Caki2 (cell line): ENCODE measurements around the gene HSPB7. TPM values are rescaled to one million over a fixed set of nuclear protein-coding genes. Genes with fewer than 3 reads are reported as not detected.
A peak's percentile ranks its signal among the peaks of the same experiment; 100 is the strongest.
"Not testable (repeated sequence)": the region's sequence is repeated elsewhere in the genome, so short reads cannot be mapped to it uniquely, and the experiment has no call there.

Experiments used
- DNase-seq: peaks from one replicate; pipeline ENCODE4 v3.0.0-alpha.2; 2015; ENCODE audit warnings: low read depth
- in situ Hi-C: cut with HindIII; loops from 2 replicates; pipeline ENCODE4 v1.10.0; 2016; ENCODE audit warnings: low sequenced_read_pairs, low pct_unique_long_range_greater_than_20kb, mixed read lengths
- total RNA-seq: library from RNA; depleted of rRNA; stranded (reverse); fragments of >200 nt; shearing (Covaris generic); gene quantifications from 2 replicates; pipeline ENCODE4 v1.2.3, GENCODE V29; 2014; ENCODE audit warnings: low replicate concordance

The HSPB7 gene
- total RNA-seq, 1 experiment from 2014 or later: not detected

DNA sequence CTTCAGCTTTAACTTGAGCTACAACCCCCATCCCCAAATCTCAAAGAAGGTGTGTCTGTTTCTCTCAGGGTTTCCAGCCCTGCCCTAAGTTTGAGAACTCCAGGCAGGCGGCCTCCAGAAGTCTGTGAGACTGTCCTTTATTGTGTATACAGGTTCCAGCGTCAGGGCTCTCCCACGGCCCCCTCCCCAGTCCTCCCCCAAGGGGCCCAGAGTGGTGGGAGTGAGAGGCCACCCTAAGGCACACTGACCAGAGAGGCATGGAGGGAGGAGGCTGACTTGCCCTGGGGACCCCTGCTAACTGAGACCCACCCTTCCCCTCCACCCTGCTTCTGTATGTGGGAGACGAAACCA is 4.0 kb downstream of the HSPB7 start:
- no peak for DNase-seq
- in situ Hi-C loops: no loop called here

DNA sequence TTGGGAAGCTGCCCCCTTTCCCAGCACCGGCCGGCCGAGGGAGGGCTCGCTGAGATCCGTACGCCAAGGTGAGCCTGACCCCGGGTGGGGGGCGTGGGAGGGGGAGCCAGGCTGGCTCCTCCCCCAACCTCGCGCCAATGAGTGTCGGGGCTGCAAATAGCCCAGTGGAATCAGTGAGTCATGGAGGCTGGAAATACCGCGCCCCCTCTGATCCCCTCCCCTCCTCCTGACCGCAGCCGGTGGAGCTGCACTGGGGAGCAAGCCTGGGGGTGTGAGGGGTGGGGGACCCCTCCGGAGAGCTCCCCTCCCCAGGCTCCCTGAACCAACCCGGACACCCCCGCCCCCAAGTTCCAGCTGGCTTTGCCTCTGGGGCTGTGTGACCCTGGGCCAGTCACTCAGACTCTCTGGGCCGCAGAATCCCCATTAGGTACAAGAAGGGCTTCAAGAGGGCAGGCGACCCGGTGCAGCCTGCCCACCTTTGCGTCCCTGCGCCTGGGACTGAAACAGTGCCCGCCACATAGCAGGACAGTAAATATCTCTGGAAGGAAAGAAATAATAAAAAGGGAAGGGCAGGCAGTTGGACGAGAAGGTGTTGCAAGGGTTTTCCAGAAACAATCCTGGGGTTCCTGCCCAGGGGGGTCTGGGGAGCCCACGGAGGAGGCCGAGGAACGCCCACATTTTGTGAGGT is 4.5 kb downstream of the HSPB7 start:
- in situ Hi-C loops: no loop called here
- DNase-seq: peak; percentile 76

DNA sequence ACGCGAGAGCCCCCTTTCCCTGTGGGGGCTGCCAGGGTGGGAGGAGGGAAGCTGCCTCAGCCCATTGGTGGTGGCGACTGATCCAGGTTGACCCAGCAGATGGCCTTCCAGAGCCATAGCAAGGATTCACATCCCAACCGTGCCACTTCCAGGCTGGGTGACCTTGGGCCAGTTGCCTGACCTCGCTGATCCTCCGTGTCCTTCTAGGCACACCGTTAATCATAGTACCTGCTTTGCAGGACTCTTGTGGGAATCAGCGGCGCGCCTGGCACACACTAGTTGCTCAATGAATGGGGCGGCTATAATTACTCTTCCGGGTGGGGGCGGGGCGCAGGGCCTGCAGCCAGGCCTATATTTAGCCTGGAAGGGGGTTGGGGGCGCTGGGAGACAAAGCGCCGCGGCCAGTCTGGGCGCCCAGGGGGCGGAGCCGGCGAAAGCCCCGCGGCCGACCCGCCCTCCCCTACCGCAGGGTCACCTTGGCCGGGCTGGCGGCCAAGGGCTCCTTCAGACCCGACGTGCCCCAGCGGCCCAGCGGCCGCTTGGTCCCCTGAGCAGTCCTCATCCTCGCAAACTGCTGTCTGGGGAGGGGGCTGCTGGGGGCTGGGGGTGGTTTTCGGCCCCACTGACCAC is 5.1 kb downstream of the HSPB7 start:
- in situ Hi-C loops: no loop called here
- DNase-seq: peak; percentile 73

DNA sequence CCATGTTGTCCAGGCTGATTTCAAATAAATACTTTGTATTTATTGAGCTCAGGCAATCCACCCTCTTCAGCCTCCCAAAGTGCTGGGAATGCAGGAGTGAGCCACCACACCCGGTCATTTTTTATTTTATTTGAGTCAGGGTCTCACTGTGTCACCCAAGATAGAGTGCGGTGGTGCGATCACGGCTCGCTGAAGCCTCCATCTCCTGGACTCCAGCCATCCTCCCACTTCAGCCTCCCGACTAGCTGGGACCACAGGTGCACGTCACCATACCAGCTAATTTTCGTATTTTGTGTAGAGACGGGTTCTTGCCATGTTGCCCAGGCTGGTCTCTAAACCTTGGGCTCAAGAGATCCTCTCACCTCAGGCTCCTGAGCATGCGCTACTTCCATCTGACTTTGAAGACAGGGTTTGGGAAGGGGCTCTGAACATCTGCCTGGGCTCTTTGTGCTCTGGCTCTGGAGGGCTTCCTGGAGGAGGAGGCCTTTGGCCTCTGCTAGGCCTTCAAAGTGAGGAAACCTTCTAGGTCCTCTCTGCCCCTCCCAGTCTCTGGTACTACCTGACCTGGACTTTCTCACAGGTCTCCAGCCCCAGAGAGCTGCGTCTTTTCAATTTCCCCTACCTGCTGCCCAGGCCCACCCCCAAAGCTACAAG is 5.8 kb downstream of the HSPB7 start:
- in situ Hi-C loops: no loop called here

DNA sequence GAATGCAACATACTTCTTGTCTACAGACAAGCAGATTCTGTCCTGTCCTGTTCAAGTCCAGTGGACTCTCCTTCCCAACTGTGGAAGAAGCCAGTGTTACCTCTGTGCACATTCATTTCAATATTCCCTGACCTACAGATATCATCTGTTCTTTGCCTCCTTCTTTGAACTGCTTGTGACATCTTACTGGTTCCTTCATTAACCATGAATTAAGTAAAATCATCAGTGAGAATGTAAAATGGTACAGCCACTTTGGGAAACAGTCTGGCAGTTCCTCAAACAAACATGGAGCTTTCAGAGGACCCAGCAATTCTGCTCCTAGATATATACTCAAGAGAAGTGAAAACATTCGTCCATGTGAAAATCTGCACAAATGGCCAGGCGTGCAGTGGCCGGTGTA is 7.0 kb downstream of the HSPB7 start:
- no peak for DNase-seq
- in situ Hi-C loops: no loop called here

More for the DNA sequence above, 5.8 kb downstream of the HSPB7 start:
- DNase-seq: no peak

DNA sequence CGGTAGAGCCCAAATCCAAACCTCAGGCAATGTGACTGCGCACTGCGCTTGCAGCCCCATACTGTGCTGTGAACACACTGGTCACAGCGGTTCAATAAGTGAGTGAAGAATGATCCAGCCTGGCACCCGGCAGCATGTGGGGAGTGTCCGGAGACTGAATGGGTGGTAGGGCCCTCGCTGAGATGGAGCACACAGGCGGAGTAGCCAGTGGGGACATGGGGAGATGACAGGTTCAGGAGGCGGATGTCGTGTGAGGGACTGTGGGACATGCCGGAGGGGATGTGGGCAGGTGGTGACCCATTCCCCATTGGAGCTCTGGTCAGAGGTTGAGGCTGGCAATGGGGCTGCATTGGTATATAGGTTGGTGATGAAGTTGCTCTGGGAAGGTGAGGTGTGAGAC is 8.2 kb downstream of the HSPB7 start:
- in situ Hi-C loops: no loop called here
- DNase-seq: no peak

DNA sequence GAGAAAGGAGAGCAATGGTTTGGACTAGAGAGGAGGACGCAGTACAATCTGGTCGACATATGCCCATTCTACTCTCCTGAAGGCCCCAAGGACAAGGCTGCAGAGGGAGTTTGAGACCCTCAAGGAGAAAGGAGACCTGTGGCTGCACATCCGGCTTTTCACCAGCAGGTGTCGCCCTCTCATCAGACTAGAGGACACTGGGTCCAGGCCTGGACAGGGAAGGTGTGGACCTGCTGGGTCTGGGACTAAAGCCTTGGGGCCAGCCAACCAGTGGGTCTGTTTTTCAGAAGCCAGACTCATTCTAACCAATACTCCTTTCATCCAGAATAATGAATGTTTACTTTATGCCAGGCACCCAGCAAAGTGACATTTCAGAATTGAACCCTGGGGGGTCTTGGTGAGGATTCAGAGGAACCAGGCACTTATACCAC is 8.8 kb downstream of the HSPB7 start:
- in situ Hi-C loops: no loop called here
- DNase-seq: peak; percentile 49

DNA sequence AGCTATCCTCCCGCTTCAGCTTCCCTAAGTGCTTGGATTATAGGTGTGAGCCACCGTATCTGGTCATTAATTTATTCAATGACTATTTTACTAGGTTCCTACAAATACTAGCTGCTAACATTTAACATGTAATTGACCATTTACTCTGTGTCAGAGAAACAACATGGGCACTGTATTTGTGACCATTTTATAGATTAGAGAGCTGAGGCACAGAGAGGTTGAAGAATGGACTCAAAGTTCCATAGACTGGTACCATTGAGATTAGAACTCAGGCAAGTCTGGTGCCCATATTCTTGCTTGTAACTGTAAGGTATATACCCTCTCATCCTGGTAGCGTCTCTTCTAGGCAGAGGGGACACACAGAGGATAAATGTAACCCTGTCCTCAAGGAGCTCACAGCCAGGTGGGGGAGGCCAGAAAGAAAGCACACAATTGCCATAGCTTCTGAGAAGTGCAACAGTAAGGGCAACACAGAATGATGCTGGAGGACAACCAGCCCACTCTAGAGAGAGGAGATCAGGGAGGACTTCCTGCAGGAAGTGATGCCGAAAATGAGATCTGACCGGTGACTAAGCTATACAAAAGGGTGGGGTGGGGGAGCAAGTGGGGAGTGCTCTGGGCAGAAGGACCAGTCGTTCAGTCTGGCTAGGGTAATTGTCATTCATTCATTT is 10.0 kb downstream of the HSPB7 start:
- DNase-seq: no peak
- in situ Hi-C loops: no loop called here

DNA sequence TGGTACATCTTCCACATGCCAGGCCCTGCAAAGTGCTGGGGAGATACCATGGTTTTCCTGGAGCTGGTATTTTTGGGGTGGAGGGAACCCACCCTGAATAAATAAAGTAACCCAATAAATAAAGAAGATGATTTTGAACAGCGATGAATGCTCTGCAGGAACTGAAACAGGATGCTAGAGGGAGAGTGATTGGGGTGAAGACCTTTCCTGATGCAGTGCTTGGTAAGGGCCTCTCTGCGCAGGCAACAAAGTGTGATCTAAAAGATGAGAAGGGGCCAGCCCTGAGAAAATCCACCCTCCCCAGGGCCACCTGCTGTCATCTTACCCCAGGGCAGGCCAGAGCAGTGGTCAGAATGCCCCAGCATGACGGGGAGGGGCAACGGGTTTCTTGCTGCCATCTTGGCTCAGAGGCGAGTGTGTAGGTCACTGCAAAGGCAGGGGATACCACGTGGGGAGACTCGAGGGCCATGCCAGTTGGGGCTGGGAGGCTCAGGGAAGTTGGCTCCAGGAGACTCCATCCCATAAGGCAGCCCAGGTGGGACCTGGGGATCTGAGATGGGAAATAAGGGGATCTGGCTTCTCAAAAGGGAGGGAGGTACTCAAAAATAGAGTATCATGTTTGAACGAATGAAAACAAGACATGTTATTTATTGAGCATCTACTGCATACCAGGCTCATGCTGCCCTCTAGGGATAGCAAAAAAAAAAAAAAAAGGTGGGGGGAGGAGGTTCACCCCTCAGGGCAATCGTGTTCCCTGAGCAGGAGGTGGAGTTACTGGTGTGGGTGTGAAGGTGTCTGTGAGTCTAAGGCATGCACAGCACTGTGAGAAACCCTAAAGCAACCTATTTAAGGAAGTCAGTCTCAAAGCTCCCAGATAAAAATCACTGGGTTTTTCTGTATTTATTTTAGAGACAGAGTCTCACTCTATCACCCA is 11.0 kb downstream of the HSPB7 start:
- in situ Hi-C loops: no loop called here
- peak; percentile 43 for DNase-seq

DNA sequence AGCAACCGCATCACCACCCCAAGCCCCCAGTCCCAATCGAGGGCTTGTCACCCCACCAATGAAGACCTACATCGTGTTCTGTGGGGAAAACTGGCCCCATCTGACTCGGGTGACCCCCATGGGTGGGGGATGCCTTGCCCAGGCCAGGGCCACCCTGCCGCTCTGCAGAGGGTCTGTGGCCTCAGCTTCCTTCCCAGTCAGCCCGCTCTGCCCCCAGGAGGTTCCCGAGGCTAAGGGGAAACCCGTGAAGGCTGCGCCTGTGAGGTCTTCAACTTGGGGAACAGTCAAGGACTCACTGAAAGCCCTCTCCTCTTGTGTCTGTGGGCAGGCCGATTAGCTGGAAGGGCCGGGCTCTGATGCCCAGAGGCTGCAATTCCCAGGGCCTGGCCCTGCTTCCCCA is 11.8 kb downstream of the HSPB7 start:
- in situ Hi-C loops: no loop called here
- DNase-seq: no peak

DNA sequence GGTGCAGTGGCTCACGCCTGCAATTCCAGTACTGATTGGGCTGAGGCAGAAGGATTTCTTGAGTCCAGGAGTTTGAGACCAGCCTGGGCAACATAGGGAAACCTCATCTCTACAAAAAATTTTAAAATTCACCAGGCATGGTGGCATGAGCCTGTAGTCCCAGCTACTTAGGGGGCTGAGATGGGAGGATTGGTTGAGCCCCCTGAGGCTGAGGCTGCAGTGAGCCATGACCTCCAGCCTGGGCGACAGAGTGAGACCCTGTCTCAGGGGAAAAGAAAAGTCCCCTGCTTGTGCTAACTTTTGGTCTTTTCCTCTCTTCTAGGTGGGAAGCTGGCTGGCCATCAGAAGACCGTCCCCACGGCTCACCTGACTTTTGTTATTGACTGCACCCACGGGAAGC is 12.2 kb downstream of the HSPB7 start:
- no peak for DNase-seq

DNA sequence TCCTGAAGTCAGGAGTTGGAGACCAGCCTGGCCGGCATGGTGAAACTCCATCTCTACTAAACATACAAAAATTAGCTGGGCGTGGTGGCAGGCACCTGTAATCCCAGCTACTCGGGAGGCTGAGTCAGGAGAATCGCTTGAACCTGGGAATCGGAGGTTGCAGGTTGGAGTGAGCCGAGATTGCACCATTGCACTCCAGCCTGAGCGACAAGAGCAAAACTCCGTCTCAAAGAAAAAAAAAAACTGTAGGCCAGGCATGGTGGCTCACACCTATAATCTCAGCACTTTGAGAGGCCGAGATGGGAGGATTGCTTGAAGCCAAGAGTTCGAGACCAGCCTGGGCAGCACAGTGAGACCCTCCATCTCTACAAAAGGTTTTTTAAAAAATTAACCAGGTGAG is 16.6 kb downstream of the HSPB7 start:
- DNase-seq, in situ Hi-C loops: not testable (repeated sequence)

More for the DNA sequence above, 12.2 kb downstream of the HSPB7 start:
- in situ Hi-C loops: no loop called here

DNA sequence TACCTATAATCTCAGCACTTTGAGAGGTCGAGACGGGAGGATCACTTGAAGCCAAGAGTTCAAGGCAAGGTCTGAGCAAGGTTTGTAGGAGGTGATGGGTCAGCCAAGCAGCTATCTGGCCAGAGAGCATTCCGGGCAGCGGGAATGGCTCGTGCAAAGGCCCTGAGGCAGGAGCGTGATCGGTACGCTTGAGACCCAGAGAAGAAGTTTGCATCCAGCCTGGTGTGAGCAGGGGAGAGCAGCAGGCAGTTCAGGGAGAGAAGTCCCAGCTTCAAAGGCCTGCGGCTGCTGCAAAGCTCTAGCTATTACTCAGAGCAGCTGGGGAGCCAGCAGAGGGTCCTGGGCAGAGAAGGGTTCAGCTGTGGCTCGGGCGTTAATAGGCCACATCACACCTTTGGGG is 18.9 kb downstream of the HSPB7 start:
- in situ Hi-C loops: no loop called here
- no peak for DNase-seq

DNA sequence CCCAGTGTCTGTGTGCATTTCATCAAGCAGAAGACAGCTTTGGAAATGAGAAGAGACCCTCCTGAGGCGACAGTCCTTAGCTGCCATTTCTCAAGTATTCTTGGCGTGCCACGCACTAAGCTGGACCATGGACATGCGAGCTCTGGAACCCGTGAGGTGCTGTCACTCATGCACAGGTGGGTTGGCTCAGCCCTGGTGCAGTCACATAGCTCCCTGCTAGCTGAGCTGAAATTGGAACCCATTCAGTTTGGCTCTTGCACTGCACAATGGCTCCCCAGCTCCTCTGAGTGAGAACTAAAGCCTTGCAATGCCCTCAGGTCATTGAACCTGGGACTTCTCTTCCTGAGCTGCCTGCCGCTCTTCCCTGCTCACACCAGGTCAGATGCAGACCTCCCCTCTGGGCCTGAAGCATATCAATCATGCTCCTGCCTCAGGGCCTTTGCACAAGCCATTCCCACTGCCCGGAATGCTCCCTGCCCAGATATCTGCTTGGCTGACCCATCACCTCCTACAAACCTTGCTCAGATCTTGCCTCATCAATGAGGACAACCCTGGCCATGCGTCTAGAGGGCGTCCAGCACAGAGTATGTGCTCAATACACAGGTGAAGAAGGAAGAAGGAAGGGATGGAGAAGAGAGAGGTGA is 20.1 kb downstream of the HSPB7 start:
- no peak for DNase-seq
- in situ Hi-C loops: no loop called here

DNA sequence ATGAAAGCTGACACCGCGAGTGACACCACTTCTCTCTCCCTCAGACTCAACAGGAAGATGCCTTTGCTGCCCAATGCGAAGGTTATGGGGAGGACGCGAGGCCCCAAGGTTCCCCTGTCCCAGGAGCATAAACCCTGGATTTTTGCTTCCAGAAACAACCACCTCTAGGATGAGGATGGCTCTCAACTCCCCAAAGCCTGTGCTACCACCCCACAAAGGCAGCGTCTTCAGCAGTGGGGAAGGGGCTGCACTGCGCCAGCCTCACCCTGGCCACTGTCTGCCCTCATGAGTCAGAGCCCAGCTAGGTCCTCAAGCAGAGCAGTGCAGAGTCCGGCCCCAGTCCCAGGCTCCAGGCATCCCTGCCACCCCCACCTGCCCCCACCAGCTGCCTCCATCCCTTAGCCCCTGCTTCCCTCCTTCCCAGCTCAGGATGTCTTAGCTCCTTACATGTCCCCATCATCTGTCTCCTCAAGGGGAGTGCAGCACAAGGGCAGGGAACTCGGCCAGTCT is 20.7 kb downstream of the HSPB7 start:
- in situ Hi-C loops: no loop called here
- DNase-seq: no peak

DNA sequence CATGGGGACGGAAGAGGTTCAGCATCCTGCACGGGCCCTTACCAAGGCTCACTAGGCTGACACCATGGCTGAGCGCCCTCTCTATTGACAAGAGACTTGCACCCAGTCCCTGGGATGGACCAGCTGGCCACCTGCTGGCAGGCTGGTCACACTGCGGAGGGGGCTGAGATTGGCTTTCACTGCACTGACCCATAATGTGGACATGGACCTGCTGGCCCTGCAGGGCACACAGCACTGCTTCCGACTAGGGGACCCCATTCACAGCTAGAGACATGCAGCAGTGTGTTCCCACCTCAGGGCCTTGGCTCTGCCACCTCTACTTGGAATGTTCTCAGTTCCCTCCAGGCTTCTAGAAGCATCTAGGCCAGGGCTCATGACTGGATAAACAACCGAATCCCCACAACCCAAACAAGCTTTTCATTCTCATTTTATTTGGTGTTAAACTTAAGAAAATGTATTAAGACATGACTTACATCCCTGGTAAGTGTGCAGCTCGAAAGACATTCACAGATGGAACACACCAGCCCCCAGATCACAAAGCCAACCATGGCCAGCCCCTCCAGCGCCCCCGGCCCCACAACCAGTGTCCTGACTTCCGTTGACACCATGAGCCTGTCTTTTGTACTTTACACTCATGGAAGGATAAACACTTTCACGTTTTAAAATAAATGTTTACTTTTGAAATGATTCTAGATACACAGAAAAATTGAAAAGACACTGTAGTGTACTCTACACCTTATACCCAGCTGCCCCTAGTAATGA is 23.1 kb downstream of the HSPB7 start:
- DNase-seq: peak; percentile 36
- in situ Hi-C loops: no loop called here

DNA sequence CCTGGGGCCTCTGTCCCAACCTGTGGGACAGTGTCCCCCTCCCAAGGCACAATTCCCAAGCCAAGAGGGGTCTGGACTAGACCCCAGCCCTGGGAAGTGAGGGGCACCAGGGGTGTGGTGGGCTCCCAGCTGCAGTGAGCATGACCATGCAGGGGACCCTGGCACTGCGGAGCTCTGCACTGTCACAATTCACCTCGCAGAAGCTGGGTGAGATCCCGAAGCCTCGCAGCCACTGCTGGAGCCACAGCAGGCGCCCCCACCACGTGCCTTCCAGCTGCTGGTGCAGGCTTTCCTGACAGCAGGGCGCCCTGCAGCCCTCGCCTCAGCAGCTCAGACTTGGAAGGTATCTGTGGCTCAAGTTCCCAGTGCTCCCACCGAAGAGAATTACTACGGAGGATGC is 23.8 kb downstream of the HSPB7 start:
- in situ Hi-C loops: no loop called here
- no peak for DNase-seq
